MCF 10A (cell line): ENCODE data around the gene CNNM4. TPM values are rescaled to one million over a fixed set of nuclear protein-coding genes. Genes with fewer than 3 reads are reported as not detected.

ENCODE experiments used
- BruUV-seq: library from RNA; stranded (reverse); fragments of 400-500 nt; replicated peaks from 2 replicates; lab custom pipeline; 2021; lab: Mats Ljungman, UMichigan
- CTCF ChIA-PET: fragments of 300-600 bp; sonication (Branson Sonifier 250); formaldehyde crosslinking; extraction: SDS; loops from one replicate; lab custom pipeline; 2021; ENCODE audit warnings: antibody characterized with exemption, inconsistent platforms; lab: Yijun Ruan, JAX
- POLR2A ChIA-PET: fragments of 300-600, 350-650 bp; sonication (Branson Sonifier 250); formaldehyde crosslinking; extraction: SDS; loops from one replicate; lab custom pipeline; 2020; ENCODE audit warnings: antibody characterized with exemption, inconsistent platforms; lab: Yijun Ruan, JAX
- DNase-seq: peaks from one replicate; pipeline ENCODE4 v3.0.0-alpha.2; 2018; ENCODE audit not compliant: unreplicated experiment
- H3K27ac Mint-ChIP-seq: one replicate; pipeline ENCODE4 v1.8.0; 2022; ENCODE audit warnings: mild to moderate bottlenecking, low read depth, mixed read lengths; ENCODE audit not compliant: unreplicated experiment
- H3K27me3 Mint-ChIP-seq: one replicate; pipeline ENCODE4 v1.8.0; 2022; ENCODE audit warnings: mixed read lengths; ENCODE audit not compliant: insufficient read depth, unreplicated experiment
- H3K36me3 Mint-ChIP-seq: one replicate; pipeline ENCODE4 v1.8.0; 2022; ENCODE audit warnings: mild to moderate bottlenecking, moderate library complexity, mixed read lengths; ENCODE audit not compliant: insufficient read depth, unreplicated experiment
- H3K4me1 Mint-ChIP-seq: one replicate; pipeline ENCODE4 v1.8.0; 2022; ENCODE audit warnings: mixed read lengths; ENCODE audit not compliant: insufficient read depth, unreplicated experiment
- H3K4me3 Mint-ChIP-seq: one replicate; pipeline ENCODE4 v1.8.0; 2022; ENCODE audit warnings: mild to moderate bottlenecking, moderate library complexity, mixed read lengths; ENCODE audit not compliant: unreplicated experiment
- H3K9me3 Mint-ChIP-seq: one replicate; pipeline ENCODE4 v1.8.0; 2022; ENCODE audit warnings: mixed read lengths; ENCODE audit not compliant: unreplicated experiment
- intact Hi-C: fragments of 100-400 bp; cut with micrococcal nuclease; formaldehyde crosslinking; loops from 2 replicates; pipeline ENCODE4 v1.14.1; 2022
- total RNA-seq: library from RNA; stranded (reverse); gene quantifications from 2 replicates; pipeline ENCODE4 v1.2.3, GENCODE V29; 2022
- TF ChIP-seq, protein P1 (sequence below): fragments of 200-600 bp; IDR thresholded peaks from one replicate; pipeline ENCODE4 v1.8.0; 2022; ENCODE audit warnings: antibody characterized with exemption, mild to moderate bottlenecking; ENCODE audit not compliant: unreplicated experiment

The CNNM4 gene
- total RNA-seq, 1 experiment from 2014 or later = 5.0 TPM

- H3K27me3 Mint-ChIP-seq = no peaks in the 10 kb centered on the region
- intact Hi-C loops = loop anchor here (10.0 kb wide), 1 partner anchor 75 kb away; no protein-coding TSS in a partner anchor
- no peak overlapping the region for H3K27ac Mint-ChIP-seq
- H3K4me3 Mint-ChIP-seq = no peak overlapping the region
- no peak for DNase-seq
- H3K36me3 Mint-ChIP-seq = peaks cover 5% of the 10 kb centered on the region
- no peaks in the 10 kb centered on the region for H3K9me3 Mint-ChIP-seq
- BruUV-seq = no TSS peak
- TF ChIP-seq, protein P1, sequence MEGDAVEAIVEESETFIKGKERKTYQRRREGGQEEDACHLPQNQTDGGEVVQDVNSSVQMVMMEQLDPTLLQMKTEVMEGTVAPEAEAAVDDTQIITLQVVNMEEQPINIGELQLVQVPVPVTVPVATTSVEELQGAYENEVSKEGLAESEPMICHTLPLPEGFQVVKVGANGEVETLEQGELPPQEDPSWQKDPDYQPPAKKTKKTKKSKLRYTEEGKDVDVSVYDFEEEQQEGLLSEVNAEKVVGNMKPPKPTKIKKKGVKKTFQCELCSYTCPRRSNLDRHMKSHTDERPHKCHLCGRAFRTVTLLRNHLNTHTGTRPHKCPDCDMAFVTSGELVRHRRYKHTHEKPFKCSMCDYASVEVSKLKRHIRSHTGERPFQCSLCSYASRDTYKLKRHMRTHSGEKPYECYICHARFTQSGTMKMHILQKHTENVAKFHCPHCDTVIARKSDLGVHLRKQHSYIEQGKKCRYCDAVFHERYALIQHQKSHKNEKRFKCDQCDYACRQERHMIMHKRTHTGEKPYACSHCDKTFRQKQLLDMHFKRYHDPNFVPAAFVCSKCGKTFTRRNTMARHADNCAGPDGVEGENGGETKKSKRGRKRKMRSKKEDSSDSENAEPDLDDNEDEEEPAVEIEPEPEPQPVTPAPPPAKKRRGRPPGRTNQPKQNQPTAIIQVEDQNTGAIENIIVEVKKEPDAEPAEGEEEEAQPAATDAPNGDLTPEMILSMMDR = no peak
- ChIA-PET CTCF (interaction anchor here (0.6 to 3.1 kb wide), 2 partner anchors 9 to 210 kb away, joined by 3 to 16 read pairs; no protein-coding TSS in a partner anchor), POLR2A (interaction anchor here (0.7 kb wide), 1 partner anchor 22 kb away, joined by 3 read pairs; no protein-coding TSS in a partner anchor)
- no peaks in the 10 kb centered on the region for H3K4me1 Mint-ChIP-seq
Observed at GRCh38 chr2:96809216-96809882, 48.6 kb downstream of the CNNM4 start.

- DNase-seq = no peak
- TF ChIP-seq, protein P1 = no peak
- Mint-ChIP-seq H3K4me1 (no peaks in the 10 kb centered on the region), H3K4me3 (no peak overlapping the region), H3K27me3 (no peaks in the 10 kb centered on the region), H3K36me3 (peaks cover 5% of the 10 kb centered on the region), H3K9me3 (no peaks in the 10 kb centered on the region), H3K27ac (no peak overlapping the region)
- POLR2A ChIA-PET = interaction anchor here (0.7 kb wide), 1 partner anchor 22 kb away, joined by 3 read pairs; no protein-coding TSS in a partner anchor
- intact Hi-C loops = loop anchor here (10.0 kb wide), 1 partner anchor 75 kb away; no protein-coding TSS in a partner anchor
- BruUV-seq = no TSS peak
- CTCF ChIA-PET = interaction anchor here (3.1 kb wide), 1 partner anchor 10 kb away, joined by 16 read pairs; no protein-coding TSS in a partner anchor
Observed at GRCh38 chr2:96809951-96810782, 49.5 kb downstream of the CNNM4 start.

GRCh38 chr2:96810783-96811192, 50.1 kb downstream of the CNNM4 start:
- H3K4me3 Mint-ChIP-seq = no peak overlapping the region
- H3K36me3 Mint-ChIP-seq = peaks cover 5% of the 10 kb centered on the region
- BruUV-seq = no TSS peak
- TF ChIP-seq, protein P1 = no peak
- no peak overlapping the region for H3K27ac Mint-ChIP-seq
- ChIA-PET CTCF (interaction anchor here (3.1 kb wide), 1 partner anchor 10 kb away, joined by 16 read pairs; no protein-coding TSS in a partner anchor), POLR2A (no interaction called here)
- H3K9me3 Mint-ChIP-seq = no peaks in the 10 kb centered on the region
- intact Hi-C loops = no loop called here
- no peak for DNase-seq
- H3K27me3 Mint-ChIP-seq = no peaks in the 10 kb centered on the region
- no peaks in the 10 kb centered on the region for H3K4me1 Mint-ChIP-seq

GRCh38 chr2:96811917-96812316, 51.2 kb downstream of the CNNM4 start:
- BruUV-seq = no TSS peak
- intact Hi-C loops = no loop called here
- H3K27ac Mint-ChIP-seq = no peak overlapping the region
- H3K4me3 Mint-ChIP-seq = no peak overlapping the region
- H3K9me3 Mint-ChIP-seq = no peaks in the 10 kb centered on the region
- TF ChIP-seq, protein P1 = no peak
- DNase-seq = no peak
- CTCF ChIA-PET = interaction anchor here (0.6 to 1.5 kb wide), 2 partner anchors 51 to 209 kb away, joined by 3 to 4 read pairs; partner anchors contain the start of gene CNNM4
- POLR2A ChIA-PET = no interaction called here
- H3K4me1 Mint-ChIP-seq = no peaks in the 10 kb centered on the region
- H3K36me3 Mint-ChIP-seq = peaks cover 5% of the 10 kb centered on the region
- H3K27me3 Mint-ChIP-seq = no peaks in the 10 kb centered on the region
